HG03135 (cell line): ENCODE data around the gene FRYL.

Source experiments
- ATAC-seq: cut with Tn5 transposase; IDR thresholded peaks from one replicate; pipeline ENCODE4 v1.9.1; 2021; ENCODE audit warnings: mild to moderate bottlenecking, moderate library complexity; ENCODE audit not compliant: unreplicated experiment

FRYL gene

DNA sequence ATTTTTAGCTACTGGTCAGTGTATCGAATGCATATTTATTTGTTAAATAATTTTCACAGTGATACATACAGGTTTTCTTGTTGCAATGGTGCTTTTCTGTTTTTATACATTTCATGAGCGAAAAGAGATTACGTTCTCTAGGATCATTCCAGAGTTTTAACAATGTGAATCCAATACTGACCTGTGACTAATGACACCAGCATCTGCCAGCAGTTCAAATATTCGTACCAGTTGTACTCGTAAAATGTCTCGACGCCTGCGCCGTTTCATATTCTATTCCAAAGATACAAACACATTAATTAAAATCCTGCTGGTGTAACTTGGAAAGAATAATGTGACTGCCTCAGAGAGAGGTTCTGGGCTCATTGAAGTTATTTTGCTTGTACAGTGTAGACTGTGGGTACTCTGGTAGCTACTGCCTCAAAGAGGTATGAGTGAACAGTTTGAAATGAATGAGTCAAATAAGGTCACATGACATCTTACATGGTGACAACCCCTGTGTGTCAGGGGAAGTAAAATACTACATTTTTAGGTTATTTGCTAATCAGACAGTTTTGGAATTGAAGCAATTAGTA lies 209.3 kb downstream of the FRYL start:
- no peak for ATAC-seq

DNA sequence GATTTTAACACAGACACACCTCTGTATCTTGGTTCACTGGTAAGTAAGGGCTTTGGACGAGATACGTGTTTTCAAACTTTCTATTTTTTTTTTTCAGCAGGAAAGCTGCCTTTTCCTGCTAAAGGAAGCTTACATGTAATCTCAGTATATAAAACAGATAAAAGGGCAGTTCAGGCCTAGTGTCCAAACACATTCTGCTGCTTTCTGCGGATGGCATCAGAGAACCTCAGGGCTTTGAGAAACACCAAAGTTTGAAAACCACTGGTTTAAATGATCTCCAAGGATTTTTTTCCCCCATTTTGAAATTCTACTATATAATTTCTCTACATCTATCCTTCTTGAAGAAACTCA lies 214.1 kb downstream of the FRYL start:
- ATAC-seq = no peak

DNA sequence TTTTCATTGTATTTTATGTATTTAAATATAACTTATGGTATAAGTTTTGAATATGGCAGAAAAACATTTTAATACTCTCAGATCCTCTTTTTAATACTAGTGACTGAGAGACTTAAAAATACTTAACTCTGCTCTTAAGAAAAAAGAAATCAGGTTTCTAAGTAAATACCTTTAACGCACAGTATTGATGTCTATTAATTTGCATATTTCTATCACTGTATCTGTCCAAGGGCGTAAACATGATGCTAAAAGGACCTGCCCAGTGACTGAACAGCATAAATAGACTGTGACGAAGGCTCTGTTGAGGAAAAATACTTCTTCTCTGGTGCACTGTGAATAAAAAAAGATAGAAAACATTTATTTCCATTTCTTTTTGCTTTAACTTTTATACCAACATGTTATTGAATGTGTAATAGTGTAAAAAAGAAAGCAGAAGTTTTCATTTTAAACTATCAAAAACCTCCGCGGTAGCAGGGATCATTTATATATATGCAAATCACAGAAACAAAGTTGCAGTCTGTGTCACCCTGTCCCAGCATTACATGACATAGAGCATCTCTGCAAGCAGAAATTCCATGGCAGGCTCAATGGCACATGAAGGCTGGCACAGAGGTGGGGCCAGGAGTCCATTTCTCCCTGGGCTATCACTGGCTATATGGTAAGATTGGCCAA lies 214.6 kb downstream of the FRYL start:
- ATAC-seq = no peak

GRCh38 chr4:48564151-48564550 lies 215.9 kb downstream of the FRYL start:
- no peak for ATAC-seq

- ATAC-seq = no peak
Measured at GRCh38 chr4:48558819-48559218, 221.3 kb downstream of the FRYL start.

- no peak for ATAC-seq
Measured at GRCh38 chr4:48558026-48558425, 222.1 kb downstream of the FRYL start.

- no peak for ATAC-seq
Measured at GRCh38 chr4:48557478-48557877, 222.6 kb downstream of the FRYL start.

- ATAC-seq = no peak
Measured at GRCh38 chr4:48556268-48556667, 223.8 kb downstream of the FRYL start.

GRCh38 chr4:48554606-48555005 lies 225.5 kb downstream of the FRYL start:
- no peak for ATAC-seq

DNA sequence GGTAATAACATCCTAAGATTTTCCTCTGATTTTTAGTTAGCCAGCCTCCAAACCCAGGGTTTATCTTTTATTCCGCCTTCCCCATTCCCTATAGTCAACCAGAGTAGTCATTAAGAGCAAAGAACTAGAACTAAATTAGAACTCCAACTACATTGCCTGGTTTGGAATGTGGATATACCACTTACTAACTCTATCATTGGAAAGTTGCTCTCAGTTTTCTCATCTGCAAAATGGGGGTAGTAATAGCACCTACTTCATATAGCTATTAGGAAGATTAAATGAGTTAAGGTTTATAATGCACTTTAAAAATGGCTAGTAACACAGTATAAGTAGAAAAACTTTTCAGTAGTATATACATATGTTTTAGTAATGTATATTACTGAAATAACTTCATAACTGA lies 226.4 kb downstream of the FRYL start:
- ATAC-seq = no peak

- ATAC-seq = no peak
Measured at GRCh38 chr4:48546336-48546735, 233.7 kb downstream of the FRYL start.

GRCh38 chr4:48543796-48544195 lies 236.3 kb downstream of the FRYL start:
- ATAC-seq = no peak

DNA sequence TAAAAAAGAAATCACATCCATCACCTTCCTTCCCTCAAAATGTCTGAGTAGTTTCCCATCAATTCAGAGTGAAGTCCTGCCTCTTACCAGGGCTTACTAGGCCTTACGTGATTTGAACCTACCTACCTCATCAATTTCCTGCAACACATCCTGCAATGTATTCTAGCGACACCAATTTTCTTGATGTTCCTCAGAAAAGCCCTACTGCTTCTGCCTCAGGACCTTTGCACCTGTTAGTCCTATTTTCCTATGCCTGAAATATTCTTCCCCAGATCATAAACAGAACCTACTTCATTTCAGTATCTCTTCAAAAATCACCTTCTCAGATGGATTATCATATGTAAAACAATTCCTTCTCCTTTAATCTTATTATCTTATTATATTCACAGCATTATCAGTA lies 237.2 kb downstream of the FRYL start:
- ATAC-seq = no peak

- ATAC-seq = no peak
Measured at GRCh38 chr4:48539597-48539996, 240.5 kb downstream of the FRYL start.

- ATAC-seq = no peak
Measured at GRCh38 chr4:48538358-48538757, 241.7 kb downstream of the FRYL start.

- ATAC-seq = no peak
Measured at GRCh38 chr4:48526406-48526805, 253.7 kb downstream of the FRYL start.

GRCh38 chr4:48518143-48518542 lies 261.9 kb downstream of the FRYL start:
- no peak for ATAC-seq

DNA sequence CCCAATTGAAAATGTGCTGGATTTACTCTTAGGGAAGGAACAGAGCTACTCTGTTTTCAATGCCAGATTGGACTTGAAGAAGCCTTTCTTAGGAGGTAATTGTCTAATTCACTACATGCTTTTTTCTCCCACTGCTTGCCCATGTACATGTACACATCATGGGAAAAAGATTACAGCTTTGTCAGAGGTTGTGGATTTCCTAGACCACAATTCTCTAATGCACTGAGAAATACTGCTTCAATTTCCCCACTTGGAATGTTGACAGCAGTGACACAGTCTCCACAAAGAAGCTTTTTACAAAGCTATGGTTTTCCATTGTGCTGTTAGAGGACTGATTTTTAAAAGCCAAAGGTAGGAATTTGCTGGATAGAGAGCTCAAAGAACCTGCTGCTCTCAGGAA lies 270.5 kb downstream of the FRYL start:
- ATAC-seq = no peak

DNA sequence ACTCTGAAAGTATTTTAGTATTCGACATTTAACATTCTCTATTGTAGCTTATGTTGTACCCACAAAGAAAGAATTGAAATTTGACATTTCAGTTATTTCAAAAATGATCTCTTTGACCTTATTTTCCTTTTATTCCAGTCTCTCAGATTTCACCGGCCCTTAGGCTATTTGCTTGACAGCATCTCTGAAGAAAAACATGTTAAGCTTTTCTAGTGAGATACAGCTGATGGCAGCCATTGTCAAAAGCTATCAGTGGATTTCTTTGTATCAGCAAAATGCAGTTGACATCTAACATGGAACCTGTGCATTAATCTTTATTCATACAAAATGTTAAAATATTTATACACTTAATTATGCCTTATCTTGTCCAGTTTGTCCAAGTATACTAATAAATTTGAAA lies 273.4 kb downstream of the FRYL start:
- ATAC-seq = no peak

DNA sequence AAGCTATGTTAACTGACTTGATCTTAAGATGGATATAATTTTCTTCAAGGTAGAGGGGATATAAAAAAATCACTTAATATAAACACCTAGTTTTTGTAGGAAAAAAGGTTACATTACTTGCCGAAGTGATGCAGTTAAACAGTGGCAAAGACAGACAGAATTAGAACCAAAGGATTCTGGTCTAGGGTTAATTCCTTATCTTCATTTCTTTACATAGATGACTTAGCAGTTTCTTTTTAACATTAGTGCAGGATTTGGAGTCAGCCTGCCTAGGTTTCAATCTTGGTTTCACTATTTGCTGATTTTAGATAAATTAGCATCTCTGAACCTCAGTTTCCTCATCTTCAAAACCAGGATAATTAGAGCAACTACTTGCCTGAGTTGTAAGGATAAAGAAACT lies 275.7 kb downstream of the FRYL start:
- ATAC-seq = no peak

GRCh38 chr4:48504026-48504330 lies 276.1 kb downstream of the FRYL start:
- ATAC-seq = no peak

GRCh38 chr4:48503233-48504025 lies 276.6 kb downstream of the FRYL start:
- no peak for ATAC-seq
